GM19035 (cell line): ENCODE data around the gene DNAJB1.
"Not testable (repeated sequence)": the region's sequence is repeated elsewhere in the genome, so short reads cannot be mapped to it uniquely, and the experiment has no call there.

Experiments used
- ATAC-seq: cut with Tn5 transposase; IDR thresholded peaks from one replicate; pipeline ENCODE4 v1.9.1; 2021; ENCODE audit not compliant: unreplicated experiment

Gene DNAJB1

DNA sequence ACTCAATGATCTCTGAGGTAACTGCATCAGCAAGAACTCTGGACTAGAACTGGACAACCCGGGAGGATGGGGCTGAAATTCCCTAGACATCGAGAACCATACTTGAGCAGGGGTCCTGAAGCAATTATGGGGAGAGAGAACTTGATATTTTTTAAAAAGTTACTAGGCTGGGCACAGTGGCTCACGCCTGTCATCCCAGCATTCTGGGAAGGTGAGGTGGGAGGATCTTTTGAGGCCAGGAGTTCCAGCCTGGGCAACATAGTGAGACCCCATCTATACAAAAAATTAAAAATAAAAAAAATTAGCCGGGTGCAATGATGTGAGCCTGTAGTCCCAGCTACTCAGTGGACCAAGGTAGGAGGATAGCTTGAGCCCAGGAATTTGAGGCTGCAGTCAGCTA lies 2.3 kb upstream of the DNAJB1 start:
- no peak for ATAC-seq

DNA sequence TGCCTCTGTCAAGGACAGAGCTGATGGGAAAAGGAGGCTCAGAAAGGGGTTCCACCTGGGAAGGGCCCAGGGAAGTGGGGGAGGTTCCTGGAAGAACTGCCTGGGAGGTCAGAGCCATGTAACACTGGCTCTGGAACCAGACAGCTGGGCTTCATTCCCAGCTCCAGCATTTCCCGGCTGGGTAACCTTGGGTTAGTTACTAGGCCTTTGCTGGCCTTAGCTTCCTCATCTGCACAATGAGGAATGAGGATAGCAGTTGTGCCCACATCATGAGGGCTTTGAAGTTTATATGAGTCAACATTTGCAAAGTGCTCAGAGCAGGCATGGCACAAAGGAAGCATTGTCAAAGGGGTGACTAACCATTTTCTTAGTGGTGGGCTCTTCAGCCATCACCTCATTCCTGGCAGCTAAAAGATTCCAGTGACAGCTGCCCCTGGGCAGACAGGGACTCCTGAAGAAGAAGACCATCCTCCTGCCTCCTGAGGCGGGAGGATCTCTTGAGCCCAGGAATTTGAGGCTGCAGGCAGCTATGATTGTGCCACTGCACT lies 1.7 kb upstream of the DNAJB1 start:
- no peak for ATAC-seq

DNA sequence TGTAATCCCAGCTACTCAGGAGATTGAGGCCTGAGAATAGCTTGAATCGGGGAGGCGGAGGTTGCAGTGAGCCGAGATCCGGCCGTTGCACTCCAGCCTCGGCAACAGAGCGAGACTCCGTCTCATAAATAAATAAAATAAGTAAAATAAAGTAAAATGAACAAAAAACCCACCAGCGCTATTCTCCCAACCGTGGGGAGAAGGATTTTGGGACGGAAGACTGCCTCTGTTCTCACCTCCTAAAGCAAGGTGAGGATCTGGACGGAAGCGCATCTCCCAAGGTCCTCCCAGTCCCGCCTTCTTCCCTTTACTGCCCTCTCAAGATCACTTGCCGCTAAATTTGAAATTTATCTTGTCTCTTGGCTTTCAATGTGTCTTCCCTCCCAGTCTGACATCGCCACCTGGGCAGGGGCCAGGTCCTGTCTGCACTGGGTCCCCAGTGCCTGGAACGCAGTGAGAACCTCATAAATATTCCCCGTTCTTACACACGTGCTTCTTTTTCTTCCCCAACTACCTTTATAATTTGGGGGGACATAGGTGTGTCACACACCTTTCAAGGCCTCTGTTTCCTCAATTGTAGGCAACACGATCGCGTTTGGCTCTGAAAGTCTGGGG lies 1.2 kb upstream of the DNAJB1 start:
- no peak for ATAC-seq

DNA sequence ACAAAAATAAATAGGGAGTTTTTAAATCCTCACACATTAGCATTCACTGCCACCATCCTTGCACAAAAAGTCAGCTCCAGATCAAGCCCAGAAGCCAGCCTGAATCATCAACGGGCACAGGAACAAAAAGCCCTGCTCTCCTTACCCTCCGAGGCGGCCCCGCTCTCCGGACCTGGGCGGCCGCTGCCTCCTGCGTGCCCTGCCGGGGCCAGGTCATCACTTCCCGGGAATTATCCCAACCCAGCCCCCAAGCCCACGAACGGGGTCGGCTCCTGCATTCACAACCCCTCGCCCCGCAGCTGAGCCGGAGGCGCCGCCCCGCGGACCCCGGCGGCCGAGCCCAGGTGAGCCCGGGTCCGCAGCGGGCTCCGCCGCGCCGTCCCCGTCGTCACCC lies 754 bp downstream of the DNAJB1 start:
- ATAC-seq: no peak

DNA sequence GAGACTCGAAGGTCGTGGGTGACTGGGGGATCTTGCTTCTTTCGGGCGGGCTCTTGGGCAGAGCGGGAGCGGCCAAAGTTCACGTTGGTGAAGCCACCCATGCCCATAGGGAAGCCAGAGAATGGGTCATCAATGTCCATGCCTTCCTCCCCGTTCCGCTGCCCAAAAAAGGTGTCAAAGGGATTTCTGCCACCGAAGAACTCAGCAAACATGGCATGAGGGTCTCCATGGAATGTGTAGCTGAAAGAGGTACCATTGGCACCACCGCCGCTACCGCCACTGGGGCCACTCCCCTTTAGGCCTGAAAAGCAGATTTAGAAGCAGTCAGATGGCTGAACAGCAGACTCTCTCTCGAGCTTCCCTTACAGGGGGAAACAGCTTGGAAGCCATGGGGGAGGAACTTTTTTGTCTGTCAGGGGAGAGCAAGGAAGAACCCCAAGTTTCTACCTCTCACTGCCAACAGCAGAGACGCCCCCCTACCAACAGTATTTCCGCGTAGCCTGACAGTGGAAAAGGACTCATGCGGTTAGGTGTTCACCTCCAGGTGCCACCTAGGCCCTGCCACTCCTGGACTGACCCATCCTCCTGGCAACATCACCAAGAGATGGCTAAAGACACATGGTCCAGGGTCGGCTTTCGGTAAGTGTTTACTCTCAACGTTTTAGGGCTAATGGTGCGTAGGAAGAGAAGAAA lies 1.3 kb downstream of the DNAJB1 start:
- no peak for ATAC-seq

DNA sequence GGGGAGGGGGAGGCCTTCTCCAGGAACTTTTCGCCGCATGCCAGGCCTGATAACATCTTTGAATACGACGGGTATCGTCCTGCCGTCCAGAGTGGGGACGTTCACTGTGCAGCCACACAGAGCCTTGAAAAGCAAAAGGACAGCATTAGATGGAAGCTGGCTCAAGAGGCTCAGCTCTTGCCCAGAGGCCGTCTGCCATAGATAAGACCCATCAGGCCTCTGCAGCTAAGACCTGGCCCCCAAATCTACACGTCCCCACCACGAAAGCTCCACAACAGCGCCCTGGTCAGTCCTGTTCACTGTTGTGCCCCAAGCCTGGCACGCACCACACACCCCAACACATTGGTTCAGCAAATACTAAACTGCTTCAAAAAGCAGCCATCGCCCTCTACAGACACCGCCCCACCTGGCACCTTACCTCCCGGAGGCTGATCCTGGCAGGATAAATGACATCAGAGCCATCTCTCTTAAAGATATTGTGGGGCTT lies 2.1 kb downstream of the DNAJB1 start:
- no peak for ATAC-seq

DNA sequence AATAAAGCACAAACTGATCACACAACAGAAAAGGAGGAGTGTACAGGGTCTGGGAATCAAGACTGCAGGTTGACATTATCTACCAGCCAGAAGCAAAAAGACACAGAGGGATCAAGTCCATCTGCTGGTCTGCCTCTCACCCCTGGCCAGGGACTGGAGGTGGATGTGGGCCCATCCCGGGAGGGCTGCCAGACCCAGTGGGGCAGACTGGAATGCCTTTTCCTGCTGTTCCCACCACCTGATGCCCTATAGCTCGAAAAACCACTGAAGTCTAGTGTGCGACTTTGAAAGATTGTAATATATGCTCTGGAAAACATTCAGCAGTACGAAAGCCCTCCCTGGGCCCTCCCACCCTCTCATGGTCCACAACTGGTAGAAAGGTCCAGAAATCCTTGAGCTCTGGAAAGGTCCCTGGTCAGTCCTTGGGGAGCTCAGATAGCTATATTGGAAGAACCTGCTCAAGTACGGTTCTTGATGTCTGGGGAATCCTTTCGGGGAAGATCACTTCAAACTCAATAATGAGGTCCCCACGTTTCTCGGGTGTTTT lies 2.6 kb downstream of the DNAJB1 start:
- no peak for ATAC-seq

DNA sequence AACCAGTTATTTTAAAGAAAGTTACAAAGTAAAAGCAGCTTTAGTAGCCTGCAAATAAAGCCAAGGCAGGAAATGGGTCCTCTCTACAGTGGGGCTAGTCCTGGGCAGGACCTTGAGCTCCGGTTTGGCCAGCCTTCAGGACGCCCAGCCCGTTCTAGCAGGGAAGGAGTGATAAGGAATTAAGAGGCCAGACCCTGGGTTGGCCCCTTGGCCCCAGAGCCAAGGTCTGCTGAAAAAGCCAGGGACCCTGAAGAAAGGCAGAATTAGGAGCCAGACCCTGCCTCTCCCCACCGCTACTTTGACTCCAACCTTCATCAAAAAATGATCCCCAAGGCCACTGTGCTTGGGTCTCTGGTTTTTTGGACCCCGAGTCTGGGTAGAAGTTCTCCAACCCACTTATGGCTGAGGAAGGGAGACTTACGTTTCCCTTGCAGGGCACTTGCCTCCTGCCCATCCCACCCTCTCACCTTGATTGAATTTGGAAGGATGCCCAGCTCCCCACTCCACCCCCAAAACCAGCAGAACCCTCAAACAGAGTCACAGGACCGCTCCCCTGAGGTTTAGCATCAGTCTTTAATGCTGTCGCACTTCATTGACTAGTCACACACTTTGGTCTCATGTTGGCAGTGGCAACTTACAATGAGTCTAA lies 3.9 kb downstream of the DNAJB1 start:
- no peak for ATAC-seq

DNA sequence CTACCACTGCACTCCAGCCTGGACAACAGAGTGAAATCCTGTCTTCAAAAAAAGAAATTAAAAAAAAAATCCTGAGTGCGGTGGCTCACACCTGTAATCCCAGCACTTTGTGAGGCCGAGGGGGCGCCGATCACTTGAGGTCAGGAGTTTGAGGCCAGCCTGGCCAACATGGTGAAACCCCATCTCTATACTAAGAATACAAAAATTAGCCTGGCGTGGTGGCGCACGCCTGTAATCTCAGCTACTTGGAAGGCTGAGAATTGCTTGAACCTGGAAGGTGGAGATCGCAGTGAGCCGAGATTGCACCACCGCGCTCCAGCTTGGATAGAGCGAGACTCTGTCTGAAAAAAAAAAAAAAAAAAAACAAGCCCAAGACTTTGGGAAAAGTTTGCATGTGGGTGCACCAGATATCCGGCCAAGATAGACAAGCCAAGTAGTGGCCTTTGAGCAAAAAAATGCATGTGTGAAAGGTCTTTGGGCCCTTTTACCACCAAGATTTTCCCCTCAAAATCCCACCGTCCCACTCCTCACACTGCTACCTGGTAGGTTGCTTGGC lies 5.7 kb downstream of the DNAJB1 start:
- no peak for ATAC-seq

DNA sequence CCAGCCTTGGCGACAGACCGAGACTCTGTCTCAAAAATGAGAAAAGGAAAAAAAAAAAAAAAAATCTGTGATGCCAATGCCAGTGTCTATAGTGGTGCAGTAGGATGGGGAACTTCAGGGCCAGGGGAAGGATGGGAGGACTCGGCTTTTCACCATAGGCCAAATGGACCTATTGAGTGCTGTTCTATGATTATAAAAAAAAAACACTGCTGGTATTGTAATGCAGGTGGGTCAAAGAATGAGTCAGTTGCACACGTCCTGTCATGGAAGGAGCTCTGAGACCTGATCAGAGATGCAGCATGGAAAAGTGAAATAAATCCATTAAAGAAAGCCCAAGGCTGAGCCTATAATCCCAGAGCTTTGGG lies 7.0 kb downstream of the DNAJB1 start:
- no peak for ATAC-seq

DNA sequence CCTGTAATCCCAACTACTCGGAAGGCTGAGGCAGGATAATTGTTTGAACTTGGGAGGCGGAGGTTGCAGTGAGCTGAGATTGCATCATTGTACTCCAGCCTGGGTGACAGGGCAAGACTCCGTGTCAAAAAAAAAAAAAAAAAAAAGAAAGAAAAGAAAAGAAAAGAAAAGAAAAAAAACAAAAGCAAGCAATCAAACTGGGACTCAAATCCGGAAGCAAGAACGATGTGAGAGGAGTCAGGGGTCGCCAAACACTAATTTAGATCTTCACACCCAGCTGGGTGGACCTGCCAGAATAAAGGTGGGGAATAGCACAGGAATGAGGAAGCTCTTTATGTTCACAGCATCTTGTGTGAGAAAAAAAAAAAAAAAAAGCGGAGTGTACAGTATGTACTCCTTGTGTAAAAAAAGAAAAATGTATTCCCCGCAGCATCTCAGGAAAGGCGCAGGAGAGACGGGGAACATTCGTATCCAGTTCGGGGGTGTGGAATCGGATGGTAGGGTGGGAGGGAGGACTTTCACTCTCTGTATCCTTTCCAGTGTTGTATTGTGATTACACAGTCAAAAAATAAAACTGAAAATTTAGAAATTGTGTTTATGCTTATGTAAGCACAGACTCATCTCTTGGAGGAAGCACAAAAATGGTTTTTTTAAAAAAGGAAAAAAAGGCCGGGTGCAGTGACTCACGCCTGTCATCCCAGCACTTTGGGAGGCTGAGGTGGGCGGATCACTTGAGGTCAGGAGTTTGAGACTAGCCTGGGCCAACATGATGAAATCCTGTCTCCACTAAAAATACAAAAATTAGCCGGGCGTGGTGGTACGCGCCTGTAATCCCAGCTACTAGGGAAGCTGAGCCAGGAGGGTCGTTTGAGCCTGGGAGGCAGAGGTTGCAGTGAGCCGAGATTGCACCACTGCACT lies 7.6 kb downstream of the DNAJB1 start:
- ATAC-seq: no peak

DNA sequence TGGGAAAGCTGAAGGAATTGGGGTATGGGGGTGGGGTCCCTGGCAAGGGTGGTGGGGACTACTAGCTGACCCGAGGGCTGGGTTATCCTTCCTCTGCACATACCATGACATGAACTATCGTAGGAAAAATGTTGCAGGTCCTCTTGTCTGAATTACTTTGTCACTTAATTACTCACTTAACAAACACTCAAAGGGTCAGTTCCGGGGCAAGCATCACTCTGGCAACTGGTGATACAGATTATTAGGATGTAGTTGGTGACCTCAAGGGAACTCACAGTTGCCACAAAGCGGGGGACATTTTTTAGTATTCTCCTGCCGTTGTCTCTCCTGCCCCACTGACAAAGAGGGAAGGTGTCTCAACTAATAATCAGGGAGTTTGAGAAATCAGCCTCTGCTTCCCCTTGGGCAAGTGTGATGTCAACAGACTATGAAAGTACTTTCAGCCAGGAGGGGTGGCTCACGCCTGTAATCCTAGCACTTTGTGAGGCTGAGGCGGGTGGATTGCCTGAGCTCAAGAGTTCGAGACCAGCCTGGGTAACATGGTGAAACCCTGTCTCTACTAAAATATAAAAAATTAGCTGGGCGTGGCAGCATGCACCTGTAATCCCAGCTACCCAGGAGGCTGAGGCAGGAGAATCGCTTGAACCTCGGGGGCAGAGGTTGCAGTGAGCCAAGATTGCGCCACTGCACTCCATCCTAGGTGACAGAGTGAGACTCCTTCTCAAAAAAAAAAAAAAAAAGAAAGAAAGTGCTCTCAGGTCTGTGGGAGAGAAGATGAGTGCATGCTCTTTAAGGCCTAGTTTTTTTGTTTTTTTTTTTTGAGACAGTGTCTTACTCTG lies 10.3 kb downstream of the DNAJB1 start:
- no peak for ATAC-seq

DNA sequence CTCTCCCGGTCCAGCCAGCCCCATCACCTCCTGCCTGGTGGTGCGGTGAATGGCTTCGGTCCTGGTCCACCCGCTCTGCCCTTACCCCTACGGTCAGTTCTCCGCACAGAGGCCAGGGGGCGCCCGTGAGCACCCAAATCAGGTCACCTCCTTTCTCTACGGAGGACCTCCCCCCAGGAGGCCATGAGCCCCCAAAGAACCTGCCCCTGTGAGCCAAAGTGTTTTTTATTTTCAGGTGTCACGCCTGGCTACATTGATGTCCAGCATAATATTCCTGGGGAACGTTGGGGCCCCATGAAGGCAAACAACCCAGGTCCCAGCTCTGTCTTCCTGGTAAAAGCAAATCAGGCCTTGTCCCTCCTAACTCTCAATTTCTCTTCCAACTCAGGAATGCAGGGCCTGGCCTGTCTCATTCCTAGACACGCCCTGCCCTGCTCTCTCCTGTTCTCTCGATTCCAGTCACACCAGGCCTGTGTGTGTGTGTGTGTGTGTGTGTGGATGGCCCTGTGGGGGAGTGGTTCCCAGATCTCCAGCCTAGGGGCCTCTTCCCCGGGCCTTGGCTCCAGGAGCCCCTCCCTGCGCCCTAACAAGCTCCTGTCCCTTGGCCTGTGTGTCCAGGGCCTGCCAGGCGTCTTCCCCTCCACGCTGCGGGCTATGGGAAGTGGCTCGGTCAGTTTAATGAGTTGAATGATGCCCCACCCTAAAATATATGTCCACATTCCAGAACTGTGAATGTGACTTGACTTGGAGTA lies 12.5 kb downstream of the DNAJB1 start:
- no peak for ATAC-seq

DNA sequence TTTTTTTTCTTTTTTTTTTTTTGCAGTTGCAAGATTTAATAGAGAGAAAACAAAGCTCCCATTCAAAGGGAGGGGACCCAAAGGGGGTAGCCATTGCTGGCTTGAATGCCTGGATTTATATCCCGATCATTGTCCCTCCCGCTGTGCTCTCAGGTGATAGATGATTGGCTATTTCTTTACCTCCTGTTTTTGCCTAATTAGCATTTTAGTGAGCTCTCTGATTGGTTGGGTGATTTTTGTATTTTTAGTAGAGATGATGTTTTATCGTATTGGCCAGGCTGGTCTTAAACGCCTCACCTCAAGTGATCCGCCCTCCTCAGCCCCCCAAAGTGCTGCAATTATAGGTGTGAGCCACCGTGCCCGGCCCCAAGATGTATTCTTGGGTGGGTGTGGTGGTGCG lies 13.6 kb downstream of the DNAJB1 start:
- not testable (repeated sequence) for ATAC-seq

DNA sequence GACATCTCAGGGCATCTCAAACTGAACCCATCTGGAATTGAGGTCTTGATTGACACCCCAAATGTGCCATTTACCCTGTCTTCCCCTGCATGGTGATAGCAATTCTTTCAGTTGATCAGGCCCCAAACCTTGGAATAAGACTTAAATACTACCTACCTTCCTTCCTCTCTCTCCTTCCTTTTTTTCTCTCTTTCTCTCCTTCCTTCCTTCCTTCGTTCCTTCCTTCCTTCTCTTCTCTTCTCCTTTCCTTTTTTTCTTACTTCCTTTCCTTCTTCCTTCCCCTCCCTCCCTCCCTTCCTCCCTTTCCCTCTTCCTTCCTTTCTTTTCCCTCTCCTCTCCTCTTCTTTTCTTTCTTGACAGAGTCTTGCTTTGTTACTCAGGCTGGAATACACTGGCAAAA lies 14.9 kb downstream of the DNAJB1 start:
- no peak for ATAC-seq

DNA sequence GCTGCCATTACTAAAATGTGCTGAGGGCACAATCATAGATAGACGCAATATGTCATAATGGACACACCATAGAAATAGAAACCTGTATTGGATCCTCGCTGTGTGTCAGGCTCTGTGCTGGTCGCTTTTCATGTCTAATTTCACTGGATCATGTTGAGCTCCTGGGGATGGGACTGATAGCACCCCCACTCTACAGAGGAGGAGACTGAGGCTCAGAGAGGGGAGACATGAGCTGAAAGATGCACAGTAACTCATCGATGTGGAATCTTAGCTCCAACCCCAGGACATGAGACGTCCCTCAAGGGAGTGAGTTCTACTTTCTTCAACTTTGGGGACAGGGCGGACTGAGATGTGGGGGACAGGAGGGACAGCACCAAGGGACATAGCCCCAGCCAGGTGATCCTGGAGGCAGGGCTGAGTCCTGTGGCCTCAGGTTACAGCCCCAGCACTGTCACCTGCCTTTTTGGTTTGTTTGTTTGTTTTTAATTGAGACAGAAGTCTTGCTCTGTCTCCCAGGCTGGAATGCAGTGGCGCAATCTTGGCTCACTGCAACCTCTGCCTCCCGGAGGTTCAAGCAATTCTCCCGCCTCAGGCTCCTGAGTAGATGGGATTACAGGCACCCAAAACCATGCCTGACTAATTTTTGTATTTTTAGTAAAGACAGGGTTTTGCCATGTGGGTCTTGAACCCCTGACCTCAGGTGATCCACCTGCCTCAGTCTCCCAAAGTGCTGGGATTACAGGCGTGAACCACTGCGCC lies 15.7 kb downstream of the DNAJB1 start:
- ATAC-seq: no peak

DNA sequence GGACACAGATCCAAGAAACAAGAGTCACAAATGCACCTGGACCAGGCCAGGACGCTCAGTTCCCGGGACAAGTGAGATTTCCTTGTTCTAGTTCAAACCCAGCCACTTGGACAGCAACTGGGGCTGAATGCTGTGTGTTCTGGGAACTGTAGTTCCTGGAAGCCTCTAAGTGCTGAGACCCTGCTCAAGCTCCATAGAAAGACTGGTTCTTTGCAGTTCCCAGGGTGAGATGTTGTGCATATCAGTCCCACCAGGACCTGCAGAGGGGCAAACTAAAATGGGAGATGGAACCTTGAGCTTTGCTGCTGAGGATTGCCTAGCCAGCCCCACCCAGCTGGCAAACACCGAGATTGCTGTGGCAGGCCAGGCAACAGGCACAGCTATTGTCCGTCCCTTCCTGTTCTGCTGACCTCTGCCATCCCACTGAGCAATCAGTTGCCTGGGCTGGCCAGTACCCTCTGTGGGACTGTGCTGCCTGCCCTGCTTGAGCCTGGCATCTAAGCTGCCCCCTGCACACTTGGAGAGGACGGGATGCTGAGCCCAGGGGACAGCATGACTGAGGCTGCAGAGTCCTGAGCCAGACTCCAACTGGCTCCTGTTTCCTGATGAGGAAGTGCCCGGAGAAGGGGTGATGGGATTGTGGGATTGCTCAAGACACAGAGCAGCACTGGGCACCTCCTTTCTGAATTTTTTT lies 20.8 kb downstream of the DNAJB1 start:
- ATAC-seq: no peak

DNA sequence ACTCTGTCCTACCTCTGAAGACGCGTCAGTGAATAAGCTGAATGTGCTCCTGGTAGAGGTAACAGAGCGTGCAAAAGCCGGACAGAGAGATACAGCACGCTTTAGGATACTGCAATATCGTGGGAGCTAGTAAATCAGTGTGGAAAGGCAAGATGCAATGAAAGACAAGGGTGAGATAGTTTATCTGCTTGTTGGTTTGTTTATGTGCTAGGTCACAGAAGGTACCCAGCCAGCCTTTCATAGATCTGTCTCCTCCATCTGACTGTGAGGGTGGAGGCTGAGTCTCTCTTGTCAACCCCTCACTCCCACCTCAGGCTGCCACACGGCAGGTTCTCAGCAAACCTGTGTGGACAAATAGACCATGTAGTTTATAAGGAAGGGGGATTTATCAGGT lies 21.4 kb downstream of the DNAJB1 start:
- no peak for ATAC-seq
